Measurements from ENCODE around the gene INSYN1. TPM values are rescaled to one million over a fixed set of nuclear protein-coding genes. Genes with fewer than 3 reads are reported as not detected.
A peak's percentile ranks its signal among the peaks of the same experiment; 100 is the strongest.

Gene INSYN1
- total RNA-seq, 1 donor from 2014 or later: 4.8 TPM

GRCh38 chr15:73722425-73722824, 30.7 kb downstream of the INSYN1 start:
- peaks cover 16% of the 10 kb centered on the region for H3K4me1 Mint-ChIP-seq (ENCODE audit: unreplicated experiment)
- no peaks in the 10 kb centered on the region for H3K36me3 Mint-ChIP-seq (ENCODE audit: low read depth, unreplicated experiment)
- H3K27ac Mint-ChIP-seq (ENCODE audit: unreplicated experiment): no peak overlapping the region
- H3K27me3 Mint-ChIP-seq (ENCODE audit: unreplicated experiment): peaks cover 6% of the 10 kb centered on the region
- no peak overlapping the region for H3K4me3 Mint-ChIP-seq (ENCODE audit: unreplicated experiment)
- no peak for TF ChIP-seq CTCF (IDR thresholded peaks at IDR 0.05; ENCODE audit: unreplicated experiment)
- H3K9me3 Mint-ChIP-seq (ENCODE audit: unreplicated experiment): no peaks in the 10 kb centered on the region
- DNase-seq (ENCODE audit: low spot score): no peak

- H3K4me1 Mint-ChIP-seq (ENCODE audit: unreplicated experiment): peaks cover 13% of the 10 kb centered on the region
- TF ChIP-seq CTCF (IDR thresholded peaks at IDR 0.05; ENCODE audit: unreplicated experiment): no peak
- H3K27ac Mint-ChIP-seq (ENCODE audit: unreplicated experiment): no peak overlapping the region
- peaks cover 2% of the 10 kb centered on the region for H3K36me3 Mint-ChIP-seq (ENCODE audit: low read depth, unreplicated experiment)
- no peaks in the 10 kb centered on the region for H3K9me3 Mint-ChIP-seq (ENCODE audit: unreplicated experiment)
- peaks cover 6% of the 10 kb centered on the region for H3K27me3 Mint-ChIP-seq (ENCODE audit: unreplicated experiment)
- DNase-seq (ENCODE audit: low spot score): no peak
- H3K4me3 Mint-ChIP-seq (ENCODE audit: unreplicated experiment): no peak overlapping the region
Observed at GRCh38 chr15:73718694-73719093, 34.5 kb downstream of the INSYN1 start.

GRCh38 chr15:73717802-73718201, 35.3 kb downstream of the INSYN1 start:
- Mint-ChIP-seq H3K36me3 (ENCODE audit: low read depth, unreplicated experiment) (peaks cover 10% of the 10 kb centered on the region), H3K27ac (ENCODE audit: unreplicated experiment) (no peak overlapping the region), H3K4me3 (ENCODE audit: unreplicated experiment) (no peak overlapping the region), H3K4me1 (ENCODE audit: unreplicated experiment) (peaks cover 17% of the 10 kb centered on the region), H3K27me3 (ENCODE audit: unreplicated experiment) (peaks cover 13% of the 10 kb centered on the region), H3K9me3 (ENCODE audit: unreplicated experiment) (no peaks in the 10 kb centered on the region)
- TF ChIP-seq CTCF (IDR thresholded peaks at IDR 0.05; ENCODE audit: unreplicated experiment): peak; percentile 30
- DNase-seq (ENCODE audit: low spot score): no peak

- Mint-ChIP-seq H3K27ac (ENCODE audit: unreplicated experiment) (no peak overlapping the region), H3K36me3 (ENCODE audit: low read depth, unreplicated experiment) (peaks cover 15% of the 10 kb centered on the region), H3K9me3 (ENCODE audit: unreplicated experiment) (no peaks in the 10 kb centered on the region), H3K4me1 (ENCODE audit: unreplicated experiment) (peaks cover 17% of the 10 kb centered on the region), H3K27me3 (ENCODE audit: unreplicated experiment) (peaks cover 13% of the 10 kb centered on the region), H3K4me3 (ENCODE audit: unreplicated experiment) (no peak overlapping the region)
- DNase-seq (ENCODE audit: low spot score): no peak
- TF ChIP-seq CTCF (IDR thresholded peaks at IDR 0.05; ENCODE audit: unreplicated experiment): no peak
Observed at GRCh38 chr15:73717206-73717605, 35.9 kb downstream of the INSYN1 start.

- peaks cover 19% of the 10 kb centered on the region for H3K36me3 Mint-ChIP-seq (ENCODE audit: low read depth, unreplicated experiment)
- no peak for DNase-seq (ENCODE audit: low spot score)
- no peak for TF ChIP-seq CTCF (IDR thresholded peaks at IDR 0.05; ENCODE audit: unreplicated experiment)
- H3K4me3 Mint-ChIP-seq (ENCODE audit: unreplicated experiment): no peak overlapping the region
- no peaks in the 10 kb centered on the region for H3K9me3 Mint-ChIP-seq (ENCODE audit: unreplicated experiment)
- H3K27ac Mint-ChIP-seq (ENCODE audit: unreplicated experiment): no peak overlapping the region
- H3K4me1 Mint-ChIP-seq (ENCODE audit: unreplicated experiment): peaks cover 22% of the 10 kb centered on the region
- H3K27me3 Mint-ChIP-seq (ENCODE audit: unreplicated experiment): peaks cover 16% of the 10 kb centered on the region
Observed at GRCh38 chr15:73716417-73716816, 36.7 kb downstream of the INSYN1 start.
